Uterus (tissue), 4 donors: ENCODE results near the gene MIEF1. TPM values are rescaled to one million over a fixed set of nuclear protein-coding genes. Genes with fewer than 3 reads are reported as not detected.

Experiments
- DNase-seq, 2 donors: peaks; one replicate each; pipeline ENCODE4 v3.0.0-alpha.2; 2019 to 2020
- H3K27ac ChIP-seq, 2 donors: fragments of 200-600 bp; sonication (generic); 1 replicate in 1 of 2; 2 replicates in 1 of 2; pipeline ENCODE4 v1.5.1; 2016 to 2018
- H3K27me3 ChIP-seq, 2 donors: fragments of 200-600 bp; sonication (generic); one replicate each; pipeline ENCODE4 v1.5.1; 2018 to 2019; ENCODE audit warnings: control low read depth in 1 of 2
- H3K36me3 ChIP-seq, 2 donors: fragments of 200-600 bp; sonication (generic); one replicate each; pipeline ENCODE4 v1.5.1; 2019; ENCODE audit warnings: control low read depth in 1 of 2
- H3K4me1 ChIP-seq, 2 donors: fragments of 200-600 bp; sonication (generic); one replicate each; pipeline ENCODE4 v1.5.1; 2018 to 2019; ENCODE audit warnings: control low read depth in 1 of 2
- H3K4me3 ChIP-seq, 2 donors: fragments of 200-600 bp; sonication (generic); 1 replicate in 1 of 2; 2 replicates in 1 of 2; pipeline ENCODE4 v1.5.1; 2018 to 2019; ENCODE audit warnings: mild to moderate bottlenecking in 1 of 2
- H3K9me3 ChIP-seq, 2 donors: fragments of 200-600 bp; sonication (generic); one replicate each; pipeline ENCODE4 v1.5.1; 2019; ENCODE audit warnings: control low read depth in 1 of 2
- POLR2A ChIP-seq, 2 donors: fragments of 450-650 bp; IDR thresholded peaks; one replicate each; pipeline ENCODE4 v1.6.1; 2016; ENCODE audit warnings: antibody characterized with exemption in 2 of 2, mild to moderate bottlenecking in 1 of 2, moderate library complexity in 1 of 2
- intact Hi-C: fragments of 100-400 bp; cut with DNase I; formaldehyde crosslinking; loops from one replicate; pipeline ENCODE4 v1.15.1; 2023; ENCODE audit warnings: low total_unique reads
- total RNA-seq, 4 donors: library from RNA; depleted of rRNA in 3 of 4; stranded (reverse); fragments of >200 nt in 3 of 4; gene quantifications; one replicate each; pipeline versions ENCODE4 v1.1.0 to v1.2.4, GENCODE V29; 2014 to 2023
- TF ChIP-seq, protein P1 (sequence below), 4 experiments: fragments of 200-600 bp in 2 of 4; fragments of 450-650 bp in 2 of 4; sonication (generic) in 2 of 4; IDR thresholded peaks; one replicate each; pipeline ENCODE4 v1.5.1; 2016 to 2019; ENCODE audit warnings: antibody characterized with exemption in 4 of 4, mild to moderate bottlenecking in 2 of 4, moderate library complexity in 1 of 4
- donor health status: DM: yes; HTN: yes; CAD: no.

MIEF1 gene
- total RNA-seq, 4 donors from 2014 or later: 6.9 to 23.3 (median 20.6) TPM

DNA sequence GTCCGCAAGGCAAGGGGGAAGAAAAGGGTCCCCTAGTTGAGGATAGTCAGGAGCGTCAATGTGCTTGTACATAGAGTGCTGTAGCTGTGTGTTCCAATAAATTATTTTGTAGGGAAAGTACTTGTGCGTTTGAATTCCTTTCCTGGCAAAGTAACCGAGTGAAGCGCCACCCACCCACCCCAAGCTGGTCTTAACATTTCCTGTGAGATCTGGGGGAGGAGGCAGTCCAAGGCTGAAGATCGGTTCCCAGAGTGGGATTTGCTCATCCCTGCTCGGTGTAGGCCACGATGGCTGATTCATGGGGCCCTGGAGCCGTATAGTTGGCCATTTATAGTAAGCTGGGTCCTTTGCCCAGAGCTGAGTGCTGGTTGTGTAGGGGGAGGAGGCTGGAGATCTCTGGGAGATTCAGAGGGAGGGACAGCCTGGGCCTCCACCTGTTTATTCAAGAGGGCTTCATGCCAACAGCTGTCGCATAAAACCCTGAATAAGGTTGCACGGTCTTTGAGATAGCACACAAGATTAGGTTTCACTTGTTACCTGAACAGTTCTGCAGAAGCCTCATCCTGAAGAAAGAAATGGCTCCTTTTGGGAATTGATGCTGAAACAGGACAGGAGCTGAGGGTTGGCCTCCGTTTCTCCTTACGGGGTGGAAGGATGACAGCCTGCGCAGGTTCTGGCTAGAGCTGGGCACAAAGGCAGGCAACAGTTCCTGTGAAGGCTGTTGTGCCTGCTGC lies 20.6 kb downstream of the MIEF1 start:
- Histone ChIP-seq H3K4me3 (peak overlapping the region; percentile 94 to 100), H3K9me3 (no peaks in the 10 kb centered on the region), H3K4me1 (peaks cover 9 to 33% of the 10 kb centered on the region in 2 donors), H3K36me3 (no peaks in the 10 kb centered on the region), H3K27ac (peak overlapping the region; percentile 98 to 99), H3K27me3 (no peaks in the 10 kb centered on the region)
- no peak for TF ChIP-seq POLR2A (IDR thresholded peaks at IDR 0.05)
- TF ChIP-seq, protein P1, sequence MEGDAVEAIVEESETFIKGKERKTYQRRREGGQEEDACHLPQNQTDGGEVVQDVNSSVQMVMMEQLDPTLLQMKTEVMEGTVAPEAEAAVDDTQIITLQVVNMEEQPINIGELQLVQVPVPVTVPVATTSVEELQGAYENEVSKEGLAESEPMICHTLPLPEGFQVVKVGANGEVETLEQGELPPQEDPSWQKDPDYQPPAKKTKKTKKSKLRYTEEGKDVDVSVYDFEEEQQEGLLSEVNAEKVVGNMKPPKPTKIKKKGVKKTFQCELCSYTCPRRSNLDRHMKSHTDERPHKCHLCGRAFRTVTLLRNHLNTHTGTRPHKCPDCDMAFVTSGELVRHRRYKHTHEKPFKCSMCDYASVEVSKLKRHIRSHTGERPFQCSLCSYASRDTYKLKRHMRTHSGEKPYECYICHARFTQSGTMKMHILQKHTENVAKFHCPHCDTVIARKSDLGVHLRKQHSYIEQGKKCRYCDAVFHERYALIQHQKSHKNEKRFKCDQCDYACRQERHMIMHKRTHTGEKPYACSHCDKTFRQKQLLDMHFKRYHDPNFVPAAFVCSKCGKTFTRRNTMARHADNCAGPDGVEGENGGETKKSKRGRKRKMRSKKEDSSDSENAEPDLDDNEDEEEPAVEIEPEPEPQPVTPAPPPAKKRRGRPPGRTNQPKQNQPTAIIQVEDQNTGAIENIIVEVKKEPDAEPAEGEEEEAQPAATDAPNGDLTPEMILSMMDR (IDR thresholded peaks at IDR 0.05): no peak
- peak in 1 of 2 donors; percentile 62 for DNase-seq
- intact Hi-C loops: no loop called here

DNA sequence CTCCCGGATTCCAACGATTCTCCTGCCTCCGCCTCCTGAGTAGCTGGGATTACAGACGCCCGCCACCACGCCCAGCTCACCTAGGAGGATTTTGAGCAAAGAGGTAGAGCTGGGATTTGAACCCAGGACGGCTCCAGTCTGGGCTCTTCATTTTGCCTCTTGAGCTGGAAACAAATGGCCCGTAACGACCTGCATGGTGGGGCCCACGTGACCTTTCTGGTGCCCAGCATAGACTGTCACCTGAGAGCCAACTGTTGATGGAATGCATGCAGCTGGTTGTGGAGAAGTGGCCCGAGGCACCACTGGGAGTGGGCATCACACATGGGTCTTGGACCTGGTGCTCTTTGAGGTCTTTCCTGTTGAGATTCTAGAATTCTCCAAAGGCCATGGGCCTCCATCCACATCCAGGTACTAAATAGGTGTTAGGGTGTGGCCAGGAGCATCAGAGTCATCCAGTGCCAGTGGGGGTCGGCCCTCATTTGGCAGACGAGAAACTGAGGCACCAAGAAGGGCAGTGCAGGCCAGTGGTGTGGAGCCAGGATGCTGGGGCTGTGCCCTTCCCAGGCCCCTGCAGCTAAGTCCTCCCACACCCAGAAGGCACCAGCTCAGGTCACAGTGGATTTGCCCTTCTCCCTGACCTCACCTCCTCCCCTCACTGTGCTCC lies 22.1 kb downstream of the MIEF1 start:
- TF ChIP-seq, protein P1 (IDR thresholded peaks at IDR 0.05): no peak
- no peak for TF ChIP-seq POLR2A (IDR thresholded peaks at IDR 0.05)
- DNase-seq: no peak
- H3K9me3 ChIP-seq: no peaks in the 10 kb centered on the region
- peak overlapping the region in 1 of 2 donors; percentile 94 for H3K4me3 ChIP-seq
- no peaks in the 10 kb centered on the region for H3K27me3 ChIP-seq
- no peaks in the 10 kb centered on the region for H3K36me3 ChIP-seq
- peak overlapping the region; percentile 98 to 99 for H3K27ac ChIP-seq
- peaks cover 12 to 34% of the 10 kb centered on the region in 2 donors for H3K4me1 ChIP-seq
- intact Hi-C loops: no loop called here

DNA sequence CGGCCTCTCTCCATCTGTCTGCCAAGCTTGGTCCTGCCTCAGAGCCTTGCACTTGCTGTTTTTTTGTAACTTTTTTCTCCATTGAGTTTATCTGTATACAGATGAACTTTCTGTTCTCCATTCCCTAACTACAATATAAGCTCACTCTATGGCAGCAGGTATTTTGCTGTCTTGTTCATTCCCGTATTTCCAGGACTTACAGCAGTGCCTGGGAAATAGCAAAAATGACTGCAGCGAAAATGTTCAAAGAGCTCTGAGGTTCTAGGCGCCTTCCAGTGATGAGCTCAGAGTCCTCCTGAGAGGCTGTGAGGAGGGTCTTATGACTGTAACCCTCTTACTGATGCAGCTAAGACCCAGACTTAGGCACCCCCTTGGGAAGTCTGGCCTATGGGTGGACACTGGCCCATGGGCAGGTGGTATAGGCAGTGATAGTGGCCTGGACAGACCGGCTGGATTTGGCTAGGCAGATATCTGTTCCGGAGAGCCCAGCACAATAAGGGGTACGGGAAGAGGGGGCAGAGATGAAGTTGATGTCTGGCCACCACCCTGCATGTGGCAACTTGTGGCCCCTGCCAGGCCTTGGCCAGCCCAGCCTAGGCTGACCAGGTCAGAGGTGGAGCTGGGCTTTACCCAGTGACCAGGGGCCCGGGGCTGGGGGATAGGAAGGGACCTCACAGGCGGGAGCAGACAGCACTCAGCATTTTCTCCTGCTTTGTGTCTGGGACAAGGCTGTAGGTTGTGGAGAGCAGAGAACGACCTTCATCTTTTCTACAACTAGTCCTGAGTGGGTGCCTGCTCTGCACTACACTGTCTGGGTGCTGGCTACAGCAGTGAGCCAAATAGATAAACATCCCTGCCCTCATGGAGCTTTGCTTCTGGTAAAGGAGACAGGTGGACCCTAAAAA lies 22.9 kb downstream of the MIEF1 start:
- H3K4me3 ChIP-seq: no peak overlapping the region
- intact Hi-C loops: no loop called here
- no peaks in the 10 kb centered on the region for H3K9me3 ChIP-seq
- H3K4me1 ChIP-seq: peaks cover 12 to 38% of the 10 kb centered on the region in 2 donors
- no peak for TF ChIP-seq POLR2A (IDR thresholded peaks at IDR 0.05)
- TF ChIP-seq, protein P1 (IDR thresholded peaks at IDR 0.05): no peak
- H3K27ac ChIP-seq: peak overlapping the region; percentile 98 to 99
- DNase-seq: no peak
- H3K27me3 ChIP-seq: no peaks in the 10 kb centered on the region
- no peaks in the 10 kb centered on the region for H3K36me3 ChIP-seq

GRCh38 chr22:39525658-39525975 lies 23.5 kb downstream of the MIEF1 start:
- no peak for DNase-seq
- no peak overlapping the region for H3K4me3 ChIP-seq
- H3K27ac ChIP-seq: peak overlapping the region in 1 of 2 donors; percentile 5
- H3K9me3 ChIP-seq: no peaks in the 10 kb centered on the region
- TF ChIP-seq POLR2A (IDR thresholded peaks at IDR 0.05): no peak
- TF ChIP-seq, protein P1 (IDR thresholded peaks at IDR 0.05): no peak
- H3K4me1 ChIP-seq: peaks cover 12 to 38% of the 10 kb centered on the region in 2 donors
- H3K27me3 ChIP-seq: no peaks in the 10 kb centered on the region
- H3K36me3 ChIP-seq: no peaks in the 10 kb centered on the region
- intact Hi-C loops: no loop called here
